ENCODE measurements around the gene CEP152.
A peak's percentile ranks its signal among the peaks of the same experiment; 100 is the strongest.

- TF ChIP-seq, protein P1, sequence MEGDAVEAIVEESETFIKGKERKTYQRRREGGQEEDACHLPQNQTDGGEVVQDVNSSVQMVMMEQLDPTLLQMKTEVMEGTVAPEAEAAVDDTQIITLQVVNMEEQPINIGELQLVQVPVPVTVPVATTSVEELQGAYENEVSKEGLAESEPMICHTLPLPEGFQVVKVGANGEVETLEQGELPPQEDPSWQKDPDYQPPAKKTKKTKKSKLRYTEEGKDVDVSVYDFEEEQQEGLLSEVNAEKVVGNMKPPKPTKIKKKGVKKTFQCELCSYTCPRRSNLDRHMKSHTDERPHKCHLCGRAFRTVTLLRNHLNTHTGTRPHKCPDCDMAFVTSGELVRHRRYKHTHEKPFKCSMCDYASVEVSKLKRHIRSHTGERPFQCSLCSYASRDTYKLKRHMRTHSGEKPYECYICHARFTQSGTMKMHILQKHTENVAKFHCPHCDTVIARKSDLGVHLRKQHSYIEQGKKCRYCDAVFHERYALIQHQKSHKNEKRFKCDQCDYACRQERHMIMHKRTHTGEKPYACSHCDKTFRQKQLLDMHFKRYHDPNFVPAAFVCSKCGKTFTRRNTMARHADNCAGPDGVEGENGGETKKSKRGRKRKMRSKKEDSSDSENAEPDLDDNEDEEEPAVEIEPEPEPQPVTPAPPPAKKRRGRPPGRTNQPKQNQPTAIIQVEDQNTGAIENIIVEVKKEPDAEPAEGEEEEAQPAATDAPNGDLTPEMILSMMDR (conservative IDR thresholded peaks at IDR 0.05): peak; percentile 37; the same call in 1 of the 2 replicates
- TF ChIP-seq EZH2 (IDR thresholded peaks at IDR 0.05; ENCODE audit: low read depth): no peak
These were observed 44.9 kb upstream of the CEP152 start for GRCh38 chr15:48855501-48856440.

Measured in PC-9 (cell line).